ENCODE measurements around the gene UROD. TPM values are rescaled to one million over a fixed set of nuclear protein-coding genes. Genes with fewer than 3 reads are reported as not detected.
"Not testable (repeated sequence)": the region's sequence is repeated elsewhere in the genome, so short reads cannot be mapped to it uniquely, and the experiment has no call there.

Gene UROD
- total RNA-seq, 4 donors from 2014 or later: 26.8 to 57.8 (median 36.7) TPM

- Histone ChIP-seq H3K4me1 (no peaks in the 10 kb centered on the region), H3K27me3 (no peaks in the 10 kb centered on the region), H3K9me3 (no peaks in the 10 kb centered on the region), H3K36me3 (no peaks in the 10 kb centered on the region), H3K27ac (no peak overlapping the region), H3K4me3 (no peak overlapping the region)
- no peak for TF ChIP-seq CTCF (IDR thresholded peaks at IDR 0.05)
- TF ChIP-seq POLR2A (IDR thresholded peaks at IDR 0.05): no peak
- WGBS, 2 donors: 89 to 95% methylated on average over 7 of the region's 7 CpGs
- intact Hi-C loops (cut with DNase I): no loop called here
- DNase-seq: no peak
Measured at GRCh38 chr1:44995467-44996238, 16.4 kb upstream of the UROD start.

GRCh38 chr1:44999232-44999631, 12.8 kb upstream of the UROD start:
- TF ChIP-seq CTCF (IDR thresholded peaks at IDR 0.05) (no peak), POLR2A (IDR thresholded peaks at IDR 0.05) (no peak)
- Histone ChIP-seq H3K4me3 (no peak overlapping the region), H3K9me3 (no peaks in the 10 kb centered on the region), H3K27ac (no peak overlapping the region), H3K36me3 (peaks cover 12 to 28% (median 21%) of the 10 kb centered on the region in 3 donors), H3K4me1 (peaks cover 0 to 4% (median 0%) of the 10 kb centered on the region in 3 donors), H3K27me3 (no peaks in the 10 kb centered on the region)
- no peak for DNase-seq
- 61 to 63% methylated on average over 3 of the region's 3 CpGs for WGBS, 2 donors
- intact Hi-C loops (cut with DNase I): no loop called here

GRCh38 chr1:45001011-45001481, 11.0 kb upstream of the UROD start:
- DNase-seq: no peak
- no peaks in the 10 kb centered on the region for H3K9me3 ChIP-seq
- no peaks in the 10 kb centered on the region for H3K27me3 ChIP-seq
- peaks cover 0 to 4% (median 0%) of the 10 kb centered on the region in 3 donors for H3K4me1 ChIP-seq
- intact Hi-C loops (cut with DNase I): no loop called here
- no peak overlapping the region for H3K4me3 ChIP-seq
- no peak for TF ChIP-seq POLR2A (IDR thresholded peaks at IDR 0.05)
- H3K27ac ChIP-seq: no peak overlapping the region
- WGBS, 2 donors: 47 to 74% methylated on average over 3 to 7 of the region's 7 CpGs
- H3K36me3 ChIP-seq: peaks cover 25 to 46% (median 27%) of the 10 kb centered on the region in 3 donors

GRCh38 chr1:45001576-45001975, 10.5 kb upstream of the UROD start:
- H3K27ac ChIP-seq; intact Hi-C loops (cut with DNase I): not testable (repeated sequence)

GRCh38 chr1:45002650-45003645, 9.1 kb upstream of the UROD start:
- intact Hi-C loops (cut with DNase I): no loop called here
- TF ChIP-seq CTCF (IDR thresholded peaks at IDR 0.05) (no peak), POLR2A (IDR thresholded peaks at IDR 0.05) (no peak)
- H3K9me3 ChIP-seq: no peaks in the 10 kb centered on the region
- no peak for DNase-seq
- peaks cover 43 to 65% (median 43%) of the 10 kb centered on the region in 3 donors for H3K36me3 ChIP-seq
- H3K4me3 ChIP-seq: no peak overlapping the region
- H3K27me3 ChIP-seq: no peaks in the 10 kb centered on the region
- no peak overlapping the region for H3K27ac ChIP-seq
- H3K4me1 ChIP-seq: peaks cover 0 to 4% (median 0%) of the 10 kb centered on the region in 3 donors
- 84 to 85% methylated on average over 9 to 16 of the region's 17 CpGs for WGBS, 2 donors

More at GRCh38 chr1:45001576-45001975, 10.5 kb upstream of the UROD start:
- peaks cover 30 to 51% (median 31%) of the 10 kb centered on the region in 3 donors for H3K36me3 ChIP-seq
- H3K4me3 ChIP-seq, H3K9me3 ChIP-seq, H3K4me1 ChIP-seq, DNase-seq, H3K27me3 ChIP-seq: not testable (repeated sequence)
- whole genome bisulfite sequencing, 2 donors: 85 to 94% methylated on average over 4 to 6 of the region's 8 CpGs
